Measurements from ENCODE around the gene EXOC6B. TPM values are rescaled to one million over a fixed set of nuclear protein-coding genes. Genes with fewer than 3 reads are reported as not detected.

The EXOC6B gene
- total and polyA plus RNA-seq, 9 of the 15 experiments (the other 6 are each of a cell fraction or from before 2014, with no cell fraction given): 0.28 to 4.2 (median 2.0) TPM

DNA sequence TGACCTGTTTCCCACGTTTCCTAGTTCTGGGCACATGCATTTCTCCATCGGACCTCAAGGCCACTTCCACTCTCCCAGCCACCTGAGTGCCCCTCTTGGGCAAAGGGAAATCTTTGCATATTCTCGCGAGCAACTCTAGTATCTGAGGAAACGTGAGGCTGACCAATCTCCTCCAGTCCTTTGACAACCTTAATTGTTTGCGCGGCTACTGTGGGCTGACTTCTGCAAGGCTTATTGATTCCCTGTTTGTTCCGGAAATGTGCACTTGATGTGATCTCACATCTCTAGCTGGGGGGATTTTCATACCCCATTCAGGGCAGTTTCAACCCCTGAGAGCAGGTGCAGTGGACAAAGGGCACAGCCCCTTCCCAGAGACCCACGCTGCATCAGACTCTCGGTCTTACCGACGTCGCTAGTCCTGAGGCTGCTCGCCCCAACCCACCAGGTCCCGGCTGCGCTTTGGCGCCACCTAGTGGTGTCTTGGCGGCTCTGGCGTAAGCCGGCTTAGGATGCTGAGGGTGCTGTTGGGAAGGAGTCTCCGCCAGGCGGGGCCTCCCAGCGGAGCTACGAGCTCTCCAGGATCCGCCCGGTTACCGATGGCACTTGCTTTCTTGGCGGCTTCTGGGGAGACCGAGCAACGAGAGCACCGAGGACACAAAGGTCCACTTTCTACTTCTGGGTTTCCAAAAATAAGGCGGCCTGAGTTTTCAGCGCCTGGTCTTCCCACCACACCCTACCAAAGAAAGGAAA is 36.6 kb upstream of the EXOC6B start (continued):
- peak; percentile 73 to 89 for TF ChIP-seq RAD21 (CRISPR knock-in tag; conservative IDR thresholded peaks at IDR 0.05 in 1 of 2, IDR thresholded peaks at IDR 0.05 in 1 of 2)
- TF ChIP-seq, protein P1, sequence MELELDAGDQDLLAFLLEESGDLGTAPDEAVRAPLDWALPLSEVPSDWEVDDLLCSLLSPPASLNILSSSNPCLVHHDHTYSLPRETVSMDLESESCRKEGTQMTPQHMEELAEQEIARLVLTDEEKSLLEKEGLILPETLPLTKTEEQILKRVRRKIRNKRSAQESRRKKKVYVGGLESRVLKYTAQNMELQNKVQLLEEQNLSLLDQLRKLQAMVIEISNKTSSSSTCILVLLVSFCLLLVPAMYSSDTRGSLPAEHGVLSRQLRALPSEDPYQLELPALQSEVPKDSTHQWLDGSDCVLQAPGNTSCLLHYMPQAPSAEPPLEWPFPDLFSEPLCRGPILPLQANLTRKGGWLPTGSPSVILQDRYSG (tag; conservative IDR thresholded peaks at IDR 0.05; ENCODE audit: low read depth): no peak
- TF ChIP-seq MED1 (CRISPR knock-in tag; IDR thresholded peaks at IDR 0.05; ENCODE audit: borderline replicate concordance): no peak
- TF ChIP-seq PTBP1 (IDR thresholded peaks at IDR 0.05; ENCODE audit: low read depth, low read length): no peak
- no peak for TF ChIP-seq JUND (IDR thresholded peaks at IDR 0.05; ENCODE audit: borderline replicate concordance, low read depth, low read length)
- no peak; the same call in 2 of the 3 replicates for TF ChIP-seq JUND (tag; IDR thresholded peaks at IDR 0.05; ENCODE audit: borderline replicate concordance, low read depth, low read length)
- no peak for TF ChIP-seq HNRNPL (IDR thresholded peaks at IDR 0.05; ENCODE audit: low read depth, low read length)
- TF ChIP-seq CAMTA2 (CRISPR knock-in tag; conservative IDR thresholded peaks at IDR 0.05): no peak
- TF ChIP-seq HDAC6 (IDR thresholded peaks at IDR 0.05; ENCODE audit: low read depth, low read length): no peak
- TF ChIP-seq NONO (IDR thresholded peaks at IDR 0.05; ENCODE audit: low read depth in 2 of 2, low read length in 1 of 2): peak in 1 of 2 experiments; percentile 67; a peak in 1 of 4 replicates
- TF ChIP-seq KLF6 (CRISPR knock-in tag; IDR thresholded peaks at IDR 0.05; ENCODE audit: borderline replicate concordance): no peak
- 0 out of 2 replicates have a peak, but pooled peaks have one; percentile 11 for TF ChIP-seq SREBF1 (IDR thresholded peaks at IDR 0.05; ENCODE audit: borderline replicate concordance, low read depth, low read length)
- TF ChIP-seq, protein P2, sequence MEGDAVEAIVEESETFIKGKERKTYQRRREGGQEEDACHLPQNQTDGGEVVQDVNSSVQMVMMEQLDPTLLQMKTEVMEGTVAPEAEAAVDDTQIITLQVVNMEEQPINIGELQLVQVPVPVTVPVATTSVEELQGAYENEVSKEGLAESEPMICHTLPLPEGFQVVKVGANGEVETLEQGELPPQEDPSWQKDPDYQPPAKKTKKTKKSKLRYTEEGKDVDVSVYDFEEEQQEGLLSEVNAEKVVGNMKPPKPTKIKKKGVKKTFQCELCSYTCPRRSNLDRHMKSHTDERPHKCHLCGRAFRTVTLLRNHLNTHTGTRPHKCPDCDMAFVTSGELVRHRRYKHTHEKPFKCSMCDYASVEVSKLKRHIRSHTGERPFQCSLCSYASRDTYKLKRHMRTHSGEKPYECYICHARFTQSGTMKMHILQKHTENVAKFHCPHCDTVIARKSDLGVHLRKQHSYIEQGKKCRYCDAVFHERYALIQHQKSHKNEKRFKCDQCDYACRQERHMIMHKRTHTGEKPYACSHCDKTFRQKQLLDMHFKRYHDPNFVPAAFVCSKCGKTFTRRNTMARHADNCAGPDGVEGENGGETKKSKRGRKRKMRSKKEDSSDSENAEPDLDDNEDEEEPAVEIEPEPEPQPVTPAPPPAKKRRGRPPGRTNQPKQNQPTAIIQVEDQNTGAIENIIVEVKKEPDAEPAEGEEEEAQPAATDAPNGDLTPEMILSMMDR (IDR thresholded peaks at IDR 0.05 in 2 of 3, conservative IDR thresholded peaks at IDR 0.05 in 1 of 3; ENCODE audit: insufficient read depth in 2 of 3, low read depth in 1 of 3, low read length in 3 of 3): peak; percentile 98
- no peak for TF ChIP-seq SP2 (IDR thresholded peaks at IDR 0.05; ENCODE audit: extremely low read depth, low read depth, low read length, poor library complexity, severe bottlenecking)
- TF ChIP-seq ZNF445 (CRISPR knock-in tag; IDR thresholded peaks at IDR 0.05; ENCODE audit: low read depth): no peak
- TF ChIP-seq CREB1 (IDR thresholded peaks at IDR 0.05): 0 out of 2 replicates have a peak, but pooled peaks have one; percentile 46
- TF ChIP-seq CREB1 (CRISPR knock-in tag; IDR thresholded peaks at IDR 0.05): peak; percentile 73
- no peak for TF ChIP-seq FOXA3 (CRISPR knock-in tag; conservative IDR thresholded peaks at IDR 0.05 in 1 of 2, IDR thresholded peaks at IDR 0.05 in 1 of 2)
- TF ChIP-seq CREM (IDR thresholded peaks at IDR 0.05; ENCODE audit: low read depth): peak; percentile 88
- TF ChIP-seq MTF1 (CRISPR knock-in tag; IDR thresholded peaks at IDR 0.05; ENCODE audit: borderline replicate concordance): no peak
- TF ChIP-seq RB1 (IDR thresholded peaks at IDR 0.05; ENCODE audit: low read depth): peak; percentile 76
- peak; percentile 91 for TF ChIP-seq XRCC5 (IDR thresholded peaks at IDR 0.05; ENCODE audit: low read depth, low read length)
- TF ChIP-seq DDX20 (tag; IDR thresholded peaks at IDR 0.05; ENCODE audit: low read depth): no peak
- peak; percentile 82 for TF ChIP-seq SMC3 (conservative IDR thresholded peaks at IDR 0.05; ENCODE audit: insufficient read depth, low read depth, low read length)
- TF ChIP-seq CBX3 (IDR thresholded peaks at IDR 0.05; ENCODE audit: borderline replicate concordance in 1 of 2, low read length in 2 of 2): 0 out of 3 replicates have a peak, but pooled peaks of 1 of the 2 experiments have one; percentile 33

All from K562 (cell line).